ELF-1 (cell line): ENCODE data around the gene HECTD3.

Source experiments
- DNase-seq: peaks from one replicate; pipeline ENCODE4 v3.0.0-alpha.2; 2016; ENCODE audit warnings: low read depth, low spot score

Gene HECTD3

DNA sequence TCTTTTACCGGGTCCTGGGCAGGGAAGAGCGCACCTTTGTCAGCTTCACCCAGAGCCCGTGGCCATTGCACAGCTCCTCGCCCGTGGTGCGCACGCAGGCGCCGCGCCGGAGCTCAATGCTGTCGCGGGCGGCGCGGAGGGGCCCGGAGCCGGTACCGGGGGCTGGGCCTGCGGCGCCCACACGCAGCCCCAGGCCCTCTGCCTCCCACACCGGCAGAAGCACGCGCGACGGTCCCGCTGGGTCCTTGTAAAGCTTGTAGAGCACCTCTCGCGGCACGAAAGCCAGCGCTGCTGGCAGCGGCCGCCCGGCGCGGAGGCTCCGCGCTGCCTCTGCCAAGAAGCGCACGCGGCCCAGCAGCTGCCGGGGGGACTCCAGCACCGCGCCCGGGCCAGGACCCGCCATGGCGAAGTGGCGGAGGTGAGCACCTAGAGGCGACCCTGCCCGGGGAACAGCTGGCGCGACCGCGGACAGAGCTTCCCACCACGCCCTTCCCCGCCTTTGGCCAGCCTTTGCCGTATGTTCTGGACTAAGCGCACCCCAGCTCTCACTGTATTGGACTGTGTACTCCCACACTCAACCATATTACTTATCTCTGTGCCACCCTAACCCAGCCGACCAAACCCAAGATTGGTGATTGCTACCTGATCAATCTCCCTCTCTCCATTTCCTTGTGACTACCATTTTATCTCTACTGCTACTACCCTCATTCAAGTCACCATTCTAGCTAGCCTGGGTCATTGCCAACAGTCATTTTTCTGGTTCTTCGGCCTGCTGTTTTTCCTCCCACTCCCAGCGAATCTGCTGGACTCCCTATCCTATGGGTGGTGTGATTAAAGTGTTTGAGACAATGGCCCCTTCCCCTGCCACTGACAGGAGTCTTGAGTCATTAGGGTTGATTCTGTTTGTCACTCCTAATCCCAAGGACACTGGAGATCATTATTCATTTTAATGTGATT is at the start of gene HECTD3:
TSS of gene HECTD3 (minus strand) at position 470 of the 957 bp plus-strand sequence. CDS start at position 403, 67 bp downstream.
- DNase-seq: peak; percentile 79

DNA sequence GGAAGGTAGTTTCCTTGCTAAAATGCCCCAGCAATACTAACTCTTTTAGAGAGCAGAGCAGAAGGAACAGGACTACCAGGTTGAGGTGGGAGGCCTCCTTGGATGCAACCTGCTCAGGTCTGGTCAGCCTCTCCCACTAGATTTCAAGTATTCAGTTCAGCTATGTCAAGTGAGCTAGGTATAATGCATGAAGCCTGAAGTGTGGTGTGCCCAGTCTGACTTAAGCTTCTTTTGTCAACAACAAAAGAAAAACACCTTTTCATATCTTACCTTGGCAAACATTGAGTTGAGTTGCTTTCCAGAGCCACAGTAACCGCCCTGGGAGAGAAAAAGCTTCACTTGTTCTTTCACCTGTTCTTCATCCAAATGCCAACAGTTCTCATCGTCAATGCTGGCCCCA is 48.7 kb upstream of the HECTD3 start:
- DNase-seq: no peak

DNA sequence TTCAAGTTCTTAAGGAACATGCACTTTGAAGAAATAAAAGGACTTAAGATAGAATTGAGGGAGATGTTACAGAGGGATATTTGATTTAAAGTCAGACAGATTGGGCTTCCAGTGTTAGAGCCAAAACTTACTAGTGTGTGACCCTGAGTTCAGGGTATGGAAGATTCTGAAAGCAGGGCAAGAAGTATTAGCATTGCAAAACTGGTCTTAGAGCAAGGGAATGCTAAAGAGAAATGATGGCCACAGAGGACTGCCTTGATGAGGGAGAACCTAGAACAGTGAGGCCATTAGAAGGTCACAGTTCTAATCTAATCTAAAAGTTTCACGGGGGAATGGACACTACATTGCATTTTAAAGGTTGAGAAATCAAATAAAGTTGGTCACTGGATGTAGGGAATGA is 46.4 kb upstream of the HECTD3 start:
- DNase-seq: no peak

DNA sequence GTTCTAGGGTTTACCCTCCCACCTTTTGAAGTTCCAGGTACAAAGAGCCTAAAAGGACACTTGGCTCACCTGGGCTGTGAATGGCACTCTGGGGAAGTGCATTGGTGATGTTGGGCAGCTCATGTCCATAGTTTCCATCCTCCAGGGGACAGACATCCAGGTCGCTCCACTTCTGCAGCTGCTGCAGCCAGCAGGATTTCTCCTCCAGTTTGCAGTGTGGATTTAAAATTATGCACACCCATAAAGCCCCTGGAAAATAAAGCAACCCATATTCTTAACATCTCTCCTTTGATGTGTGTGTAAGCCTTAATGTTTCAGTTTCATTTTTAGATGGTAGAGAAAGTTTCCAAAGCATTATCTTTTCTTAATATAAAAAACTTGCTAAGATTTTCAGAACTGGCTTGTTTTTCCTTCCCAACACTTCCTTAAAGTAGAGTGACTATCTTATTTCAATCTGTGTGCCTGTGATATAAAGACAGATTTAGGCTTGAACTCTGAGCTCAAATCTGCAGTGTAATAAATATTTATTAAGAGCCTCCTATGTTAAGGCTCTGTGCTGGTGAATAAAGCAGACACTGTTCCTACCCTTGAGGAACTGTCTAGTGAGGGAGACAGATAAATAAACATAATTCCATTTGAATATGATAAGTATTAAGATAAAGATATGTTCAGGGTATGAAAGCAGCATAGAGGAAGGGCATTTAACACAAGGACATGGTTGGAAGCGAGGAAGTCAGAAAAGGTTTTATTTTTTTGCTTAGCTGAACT is 40.1 kb upstream of the HECTD3 start:
- no peak for DNase-seq

DNA sequence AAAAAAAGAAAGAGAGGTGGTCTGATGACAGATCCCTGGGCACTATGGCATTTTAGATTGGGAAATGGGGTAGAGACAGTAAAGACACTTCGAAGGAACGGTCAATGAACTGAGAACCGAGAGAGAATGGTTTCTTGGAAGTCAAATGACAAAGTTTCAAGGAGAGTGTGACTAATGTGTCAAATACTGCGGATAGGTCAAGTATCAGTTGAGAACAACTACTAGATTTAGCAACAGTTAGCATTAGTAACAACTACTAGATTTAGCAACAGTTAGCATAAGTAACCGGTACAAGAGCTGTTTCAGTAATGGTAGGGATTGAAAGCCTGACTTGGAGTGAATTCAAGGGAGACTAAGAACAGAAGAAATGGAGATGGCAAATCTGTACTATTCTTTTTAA is 35.9 kb upstream of the HECTD3 start:
- no peak for DNase-seq

DNA sequence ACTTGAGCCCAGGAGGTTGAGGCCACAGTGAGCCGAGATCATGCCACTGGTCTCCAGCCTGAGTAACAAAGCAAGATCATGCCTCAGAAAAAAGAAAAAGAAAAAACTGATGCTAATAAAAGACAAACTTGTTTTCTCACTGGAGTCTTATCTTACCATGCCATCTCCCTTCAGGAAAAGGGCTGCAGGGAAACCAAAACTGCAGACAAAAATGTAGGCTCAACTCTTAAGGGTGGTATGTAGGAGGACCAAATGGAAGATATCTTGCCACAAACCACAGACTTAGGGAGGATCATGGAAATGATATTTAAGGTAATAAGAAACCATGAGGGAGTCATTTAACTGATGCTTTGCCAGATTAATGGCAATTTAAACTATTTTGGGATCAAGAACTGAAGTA is 33.8 kb upstream of the HECTD3 start:
- no peak for DNase-seq

DNA sequence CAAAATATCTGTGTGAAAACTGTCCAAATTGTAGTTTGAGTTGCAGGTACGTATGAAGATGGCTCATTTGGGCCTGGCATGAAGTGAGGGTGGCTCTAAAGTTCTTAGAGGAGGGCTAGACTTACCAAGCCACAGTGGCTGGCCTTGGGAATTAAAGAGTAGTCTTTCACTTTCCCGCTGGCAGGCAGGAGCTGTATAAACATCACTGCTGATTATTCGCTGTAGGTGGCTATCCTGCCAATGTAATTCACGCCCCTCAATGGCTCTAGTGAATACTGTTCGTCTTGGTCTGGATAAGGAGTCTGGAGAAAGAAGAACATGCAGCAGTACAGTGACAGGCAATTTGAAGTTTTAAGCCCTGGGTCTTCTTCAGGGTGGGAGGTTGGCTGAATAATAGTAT is 32.0 kb upstream of the HECTD3 start:
- no peak for DNase-seq

DNA sequence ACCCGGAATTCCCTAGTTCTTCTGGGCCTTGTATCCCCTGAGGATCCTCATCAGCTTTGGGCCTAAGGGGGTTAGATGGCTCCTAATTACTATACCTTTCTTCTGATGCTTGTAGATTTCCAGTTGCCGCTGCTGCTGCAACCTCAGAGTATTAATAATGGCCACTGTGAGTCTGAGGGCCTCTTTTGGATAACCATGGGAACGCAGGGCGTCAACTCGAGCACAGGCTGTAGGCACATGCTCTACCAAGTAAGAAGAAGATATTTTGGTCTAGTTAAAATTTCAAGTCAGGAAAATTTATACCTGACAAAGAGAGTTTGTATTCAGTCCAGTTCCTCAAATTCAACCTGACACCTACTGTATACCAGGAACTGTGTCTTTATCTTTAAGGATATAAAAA is 29.2 kb upstream of the HECTD3 start:
- DNase-seq: no peak

DNA sequence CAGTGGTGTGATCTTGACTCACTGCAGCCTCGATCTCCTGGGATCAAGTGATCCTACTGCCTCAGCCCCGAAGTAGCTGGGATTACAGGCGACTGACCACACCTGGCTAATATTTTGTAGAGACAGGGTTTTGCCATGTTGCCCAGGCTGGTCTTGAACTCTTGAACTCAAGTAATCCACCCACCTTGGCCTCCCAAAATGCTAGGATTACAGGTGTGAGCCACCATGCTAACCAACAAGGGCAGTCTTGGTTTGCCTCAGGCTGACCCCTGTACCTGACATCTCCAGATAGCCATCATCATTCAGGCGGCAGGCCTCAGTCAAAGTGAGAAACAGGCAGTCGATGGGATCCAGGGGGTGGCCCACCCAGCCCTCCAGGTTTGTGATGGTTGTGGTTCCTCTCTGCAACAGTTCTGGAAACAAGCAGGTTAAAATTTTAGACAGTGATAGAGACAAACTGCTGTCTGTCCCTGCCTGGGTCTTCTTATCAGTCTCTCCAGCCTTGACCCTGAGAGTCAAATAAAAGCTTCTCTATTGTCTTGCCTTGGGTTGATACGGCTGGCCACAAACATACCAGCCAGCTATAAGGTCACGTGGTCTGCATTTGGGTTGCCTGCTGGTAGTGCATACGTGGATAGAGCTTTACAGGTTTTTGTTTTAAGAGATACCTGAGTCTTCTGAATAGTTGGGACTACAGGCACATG is 27.7 kb upstream of the HECTD3 start:
- no peak for DNase-seq

DNA sequence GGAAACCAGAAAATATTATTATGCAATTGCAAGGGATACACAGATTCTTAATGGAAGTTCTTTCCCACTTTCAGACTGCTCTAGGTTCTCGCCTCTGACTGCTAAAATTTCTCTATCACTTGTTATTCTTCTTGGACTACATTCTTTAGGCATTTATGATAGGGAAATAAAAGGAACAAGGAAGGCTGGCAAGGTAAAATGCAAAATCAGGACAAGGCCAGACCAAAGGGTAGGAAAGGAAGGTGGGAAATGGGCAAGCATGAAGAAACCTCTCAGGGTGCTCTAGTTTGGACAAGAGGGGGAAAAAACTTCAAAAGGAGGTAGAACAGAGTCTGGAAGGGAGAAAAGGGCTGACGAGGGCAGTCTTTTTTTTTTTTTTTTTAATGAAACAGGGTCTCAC is 27.1 kb upstream of the HECTD3 start:
- no peak for DNase-seq

DNA sequence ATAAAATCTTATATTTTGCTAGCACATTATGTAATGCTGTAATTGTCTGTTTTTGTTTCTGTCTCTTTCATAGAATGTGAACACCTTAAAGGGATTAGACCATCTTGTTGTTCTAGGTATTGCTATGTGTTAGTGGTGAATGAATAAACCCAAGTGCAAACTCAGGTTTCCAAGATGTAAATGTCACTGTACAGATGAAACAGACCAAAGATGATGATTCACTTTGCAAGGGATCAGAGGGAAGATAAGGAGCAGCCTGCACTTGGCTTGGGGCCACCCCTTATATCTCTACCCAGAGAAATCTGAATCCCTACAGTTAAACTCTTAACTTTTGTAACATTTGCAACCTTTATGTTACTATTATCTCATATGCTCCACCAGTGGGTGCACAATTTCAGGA is 26.3 kb upstream of the HECTD3 start:
- no peak for DNase-seq

DNA sequence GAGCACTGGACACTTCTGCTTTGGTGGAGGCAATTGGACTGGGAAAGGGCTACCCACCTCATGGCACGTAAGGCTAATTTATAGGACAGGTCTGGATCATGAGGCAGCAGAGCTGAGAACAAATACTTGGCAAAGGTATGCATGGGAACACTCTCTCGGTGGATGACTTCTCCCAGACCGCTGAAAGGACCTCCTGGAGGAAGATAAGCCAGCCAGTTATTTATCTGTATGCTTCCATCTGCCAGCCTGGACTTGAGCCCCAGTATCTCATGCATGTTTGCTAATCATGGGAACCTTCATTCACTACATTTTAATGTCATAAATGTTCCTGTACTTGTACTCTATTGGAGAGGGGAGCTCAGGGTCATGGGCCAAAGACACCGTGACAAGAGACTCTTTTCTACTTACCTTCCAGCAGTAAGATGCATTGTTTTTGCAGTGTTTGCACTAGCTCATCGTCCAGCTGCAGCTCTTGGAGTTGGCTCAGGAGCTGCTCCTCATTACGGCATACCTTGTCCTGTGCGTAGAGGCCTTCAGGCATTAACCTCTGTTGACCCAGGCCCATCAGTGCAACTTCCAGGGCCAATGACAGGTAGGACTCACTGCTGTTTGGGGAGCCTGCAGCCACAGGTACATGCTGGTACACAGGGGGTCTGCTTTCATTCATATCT is 24.6 kb upstream of the HECTD3 start:
- no peak for DNase-seq

DNA sequence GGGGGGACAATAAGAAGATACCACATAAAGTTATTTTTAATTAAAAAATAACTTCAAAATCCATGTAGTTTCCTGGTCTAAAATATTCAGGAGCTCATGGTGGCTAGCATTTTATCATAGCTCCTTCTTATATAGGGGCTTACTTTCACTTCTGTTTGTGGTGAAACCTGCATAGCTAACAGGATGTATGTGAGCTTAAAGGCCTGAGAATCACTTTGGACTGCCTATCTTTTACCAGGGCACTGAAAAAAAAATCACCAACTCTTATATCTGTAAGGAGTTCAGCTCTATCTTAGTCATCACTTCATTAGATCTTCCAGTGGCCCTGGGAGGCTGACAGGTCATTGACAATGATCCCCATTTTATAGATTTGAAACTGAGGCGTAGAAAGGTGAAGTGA is 22.2 kb upstream of the HECTD3 start:
- DNase-seq: no peak

DNA sequence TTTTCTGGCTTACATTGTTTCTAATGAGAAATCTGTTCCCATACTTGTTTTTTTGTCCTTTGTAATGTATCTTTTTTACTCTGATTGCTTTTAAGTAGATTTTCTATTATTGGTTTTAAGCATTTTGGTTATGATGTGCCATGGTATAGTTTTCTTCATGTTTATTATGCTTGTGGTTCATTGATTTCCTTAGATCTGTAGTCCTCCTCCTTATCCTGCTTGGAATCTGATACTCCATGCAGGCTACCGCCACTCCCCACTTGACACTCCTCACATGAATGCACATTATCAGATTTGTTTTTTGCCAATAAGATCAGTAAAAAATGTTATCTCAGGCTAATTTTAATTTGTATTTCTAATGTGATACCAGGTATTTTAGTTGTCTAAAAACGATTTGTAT is 21.7 kb upstream of the HECTD3 start:
- no peak for DNase-seq

DNA sequence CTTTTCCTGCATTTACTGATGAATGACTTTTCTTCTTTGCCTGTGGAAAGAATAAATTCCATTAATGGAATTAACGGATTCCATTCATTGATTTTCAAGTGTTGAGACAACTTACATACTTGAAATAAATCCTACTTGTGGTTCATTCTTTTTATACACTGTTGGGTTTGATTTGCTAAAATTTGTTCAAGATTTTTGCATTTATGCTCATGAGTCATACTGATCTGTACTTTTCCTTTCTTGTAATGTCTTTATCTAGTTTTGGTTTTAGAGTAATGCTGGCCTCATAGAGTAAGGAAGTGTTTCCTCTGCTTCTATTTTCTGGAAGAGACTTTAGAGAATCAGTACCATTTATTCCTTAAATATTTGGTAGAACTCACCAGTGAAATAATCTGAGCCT is 15.3 kb upstream of the HECTD3 start:
- no peak for DNase-seq

DNA sequence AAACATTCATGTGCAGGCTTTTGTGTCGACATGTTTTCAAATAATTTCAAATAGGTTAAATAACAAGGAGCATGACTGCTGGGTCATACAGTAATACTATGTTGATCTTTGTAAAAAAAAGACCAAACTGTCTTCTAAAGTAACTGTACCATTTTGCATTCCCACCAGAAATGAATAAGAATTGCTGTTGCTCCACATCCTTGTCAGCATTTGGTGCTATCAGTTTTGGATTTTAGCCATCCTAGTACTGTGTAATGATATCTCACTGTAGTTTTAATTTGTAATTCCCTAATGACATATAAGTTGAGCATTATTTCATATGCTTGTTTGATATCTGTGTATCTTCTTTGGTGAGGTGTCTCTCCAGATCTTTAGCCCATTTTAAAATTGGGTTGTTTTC is 12.5 kb upstream of the HECTD3 start:
- DNase-seq: no peak

DNA sequence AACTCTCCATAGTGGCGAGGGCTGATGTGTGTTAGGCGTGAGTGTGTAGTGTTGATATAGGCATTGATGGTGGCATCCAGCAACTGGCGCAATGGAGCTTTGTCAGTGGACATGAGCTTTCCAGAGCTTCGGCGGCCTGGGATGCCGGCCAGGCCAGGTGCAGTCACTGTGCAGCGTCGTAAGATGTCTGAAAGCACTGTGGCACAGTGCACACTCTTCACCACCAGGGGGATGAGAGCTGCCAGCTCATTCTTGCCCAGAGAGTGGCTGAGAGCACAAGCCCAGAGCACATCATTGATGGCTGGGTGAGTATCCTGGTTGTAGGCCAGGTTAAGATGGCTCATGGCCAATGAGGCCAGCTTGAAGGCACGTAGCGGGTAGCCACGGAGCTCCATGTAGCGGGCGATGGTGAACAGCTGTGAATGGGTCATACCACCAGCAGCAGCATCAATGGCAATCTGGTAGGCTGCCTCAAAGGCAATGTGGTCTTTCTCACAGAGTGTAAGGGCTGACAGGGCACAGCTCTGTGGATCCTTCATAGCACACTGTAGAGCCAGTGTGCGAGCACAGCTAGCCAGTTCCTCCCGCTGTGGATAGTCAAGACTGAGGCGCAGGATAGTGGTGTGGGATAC is 7.6 kb upstream of the HECTD3 start:
- DNase-seq: peak; percentile 74

DNA sequence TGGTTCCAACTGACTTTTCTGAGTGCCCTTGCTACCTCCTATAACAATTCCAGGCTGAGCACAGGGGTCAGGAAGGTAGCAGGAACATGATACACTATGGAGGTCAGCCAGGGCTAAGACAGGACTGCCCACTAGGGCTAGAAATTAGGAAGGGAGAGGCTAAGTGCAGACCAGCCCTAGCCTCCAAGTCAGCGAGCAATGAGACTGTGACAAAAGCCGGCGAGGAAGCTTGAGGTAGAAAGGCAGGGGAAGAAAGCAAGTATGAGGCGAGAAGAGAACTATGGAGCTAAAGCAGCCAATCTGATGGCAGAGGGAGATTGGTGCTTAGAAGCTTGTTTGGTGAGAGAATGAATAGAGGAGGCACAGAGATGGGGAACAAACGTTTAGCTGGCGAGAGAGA is 5.6 kb upstream of the HECTD3 start:
- no peak for DNase-seq

DNA sequence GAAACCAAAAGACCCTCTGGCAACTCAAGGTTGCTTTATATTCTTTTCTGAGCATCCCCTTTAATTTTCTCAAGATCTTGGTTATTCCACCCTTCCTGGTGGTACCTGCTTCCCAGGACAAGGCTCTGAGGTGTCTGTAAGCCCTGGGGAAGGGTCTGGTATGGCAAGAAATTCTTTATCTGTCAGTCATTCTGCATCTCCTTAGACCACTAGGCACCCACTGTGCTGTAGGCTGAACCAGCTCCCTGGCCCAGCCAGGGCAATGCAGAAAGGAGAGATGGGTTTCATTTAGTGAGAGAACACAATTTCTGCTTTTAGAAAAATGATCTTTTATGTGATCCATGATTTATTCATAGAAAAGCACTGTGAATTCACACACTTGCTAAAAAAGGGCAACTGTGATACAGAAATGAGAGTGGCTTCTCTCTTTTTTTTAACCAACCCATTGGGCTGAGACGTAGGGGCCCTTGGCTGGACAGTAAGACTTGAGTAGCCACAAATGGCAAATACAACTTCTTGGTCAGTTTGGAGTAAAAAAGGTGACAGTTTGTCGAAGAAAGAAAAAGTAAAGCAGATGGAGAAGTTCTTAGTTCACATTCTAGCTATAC is 5.1 kb upstream of the HECTD3 start:
- DNase-seq: no peak

DNA sequence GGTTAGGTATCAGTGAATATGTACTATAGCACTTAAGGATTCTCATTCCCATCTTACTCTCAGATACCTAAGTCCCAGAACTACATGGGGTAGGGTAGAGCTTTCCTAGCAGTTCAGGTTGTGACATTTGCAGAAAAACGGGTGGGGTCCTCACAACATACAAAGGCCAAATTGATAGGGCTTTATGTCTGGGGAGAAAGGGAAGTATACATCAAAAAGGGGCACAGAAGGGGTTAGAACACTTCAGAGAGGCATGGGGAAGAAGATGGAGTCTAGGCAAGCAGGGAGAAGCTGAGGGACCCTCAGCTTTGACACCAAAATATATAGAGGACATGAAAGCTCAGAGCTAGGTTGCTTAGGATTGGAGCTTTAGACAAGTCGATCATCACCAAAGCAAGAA is 4.6 kb upstream of the HECTD3 start:
- DNase-seq: no peak
